Measurements from ENCODE around the gene LAMA5.

The LAMA5 gene

GRCh38 chr20:62287129-62287528 is 80.0 kb downstream of the LAMA5 start:
- H3K36me3 ChIP-seq (ENCODE audit: control insufficient read depth, insufficient read depth, low read length, severe bottlenecking), result peaks cover 67% of the 10 kb centered on the region
- H3K9ac ChIP-seq (ENCODE audit: low read length), result no peak overlapping the region
- no peaks in the 10 kb centered on the region for H3K27me3 ChIP-seq (replicated peaks; ENCODE audit: control insufficient read depth, insufficient read depth, low read length)
- H3K9me3 ChIP-seq (ENCODE audit: control insufficient read depth, low read length), result no peaks in the 10 kb centered on the region
- no peak overlapping the region for H3K4me3 ChIP-seq (ENCODE audit: low read length)
- no peak for DNase-seq (ENCODE audit: low read depth)
- H3K4me1 ChIP-seq (ENCODE audit: control insufficient read depth, insufficient read depth, low read length), result peaks cover 12% of the 10 kb centered on the region

GRCh38 chr20:62286493-62287064 is 80.5 kb downstream of the LAMA5 start:
- Histone ChIP-seq H3K9me3 (ENCODE audit: control insufficient read depth, low read length) (no peaks in the 10 kb centered on the region), H3K4me3 (ENCODE audit: low read length) (no peak overlapping the region), H3K36me3 (ENCODE audit: control insufficient read depth, insufficient read depth, low read length, severe bottlenecking) (peaks cover 69% of the 10 kb centered on the region), H3K9ac (ENCODE audit: low read length) (no peak overlapping the region), H3K27me3 (replicated peaks; ENCODE audit: control insufficient read depth, insufficient read depth, low read length) (no peaks in the 10 kb centered on the region), H3K4me1 (ENCODE audit: control insufficient read depth, insufficient read depth, low read length) (peaks cover 16% of the 10 kb centered on the region)
- DNase-seq (ENCODE audit: low read depth), result no peak

- Histone ChIP-seq H3K4me3 (ENCODE audit: low read length) (no peak overlapping the region), H3K9ac (ENCODE audit: low read length) (no peak overlapping the region), H3K9me3 (ENCODE audit: control insufficient read depth, low read length) (no peaks in the 10 kb centered on the region), H3K27me3 (replicated peaks; ENCODE audit: control insufficient read depth, insufficient read depth, low read length) (no peaks in the 10 kb centered on the region), H3K36me3 (ENCODE audit: control insufficient read depth, insufficient read depth, low read length, severe bottlenecking) (peaks cover 70% of the 10 kb centered on the region), H3K4me1 (ENCODE audit: control insufficient read depth, insufficient read depth, low read length) (peaks cover 16% of the 10 kb centered on the region)
- DNase-seq (ENCODE audit: low read depth), result no peak
These were observed 81.4 kb downstream of the LAMA5 start for GRCh38 chr20:62285722-62286121.

GRCh38 chr20:62285151-62285550 is 82.0 kb downstream of the LAMA5 start:
- Histone ChIP-seq H3K36me3 (ENCODE audit: control insufficient read depth, insufficient read depth, low read length, severe bottlenecking) (peaks cover 75% of the 10 kb centered on the region), H3K9me3 (ENCODE audit: control insufficient read depth, low read length) (no peaks in the 10 kb centered on the region)
- no peak for DNase-seq (ENCODE audit: low read depth)

GRCh38 chr20:62284448-62284847 is 82.7 kb downstream of the LAMA5 start:
- no peak overlapping the region for H3K4me3 ChIP-seq (ENCODE audit: low read length)
- peaks cover 16% of the 10 kb centered on the region for H3K4me1 ChIP-seq (ENCODE audit: control insufficient read depth, insufficient read depth, low read length)
- H3K36me3 ChIP-seq (ENCODE audit: control insufficient read depth, insufficient read depth, low read length, severe bottlenecking), result peaks cover 75% of the 10 kb centered on the region
- no peak for DNase-seq (ENCODE audit: low read depth)
- H3K27me3 ChIP-seq (replicated peaks; ENCODE audit: control insufficient read depth, insufficient read depth, low read length), result no peaks in the 10 kb centered on the region
- H3K9ac ChIP-seq (ENCODE audit: low read length), result no peak overlapping the region
- H3K9me3 ChIP-seq (ENCODE audit: control insufficient read depth, low read length), result no peaks in the 10 kb centered on the region

More at GRCh38 chr20:62285151-62285550, 82.0 kb downstream of the LAMA5 start:
- H3K4me1 ChIP-seq (ENCODE audit: control insufficient read depth, insufficient read depth, low read length), result peaks cover 16% of the 10 kb centered on the region
- H3K9ac ChIP-seq (ENCODE audit: low read length), result no peak overlapping the region
- no peaks in the 10 kb centered on the region for H3K27me3 ChIP-seq (replicated peaks; ENCODE audit: control insufficient read depth, insufficient read depth, low read length)
- no peak overlapping the region for H3K4me3 ChIP-seq (ENCODE audit: low read length)

GRCh38 chr20:62282877-62283503 is 84.1 kb downstream of the LAMA5 start:
- Histone ChIP-seq H3K4me1 (ENCODE audit: control insufficient read depth, insufficient read depth, low read length) (peaks cover 16% of the 10 kb centered on the region), H3K9me3 (ENCODE audit: control insufficient read depth, low read length) (no peaks in the 10 kb centered on the region), H3K9ac (ENCODE audit: low read length) (no peak overlapping the region), H3K36me3 (ENCODE audit: control insufficient read depth, insufficient read depth, low read length, severe bottlenecking) (peaks cover 76% of the 10 kb centered on the region), H3K4me3 (ENCODE audit: low read length) (no peak overlapping the region), H3K27me3 (replicated peaks; ENCODE audit: control insufficient read depth, insufficient read depth, low read length) (no peaks in the 10 kb centered on the region)
- no peak for DNase-seq (ENCODE audit: low read depth)

- Histone ChIP-seq H3K36me3 (ENCODE audit: control insufficient read depth, insufficient read depth, low read length, severe bottlenecking) (peaks cover 72% of the 10 kb centered on the region), H3K4me3 (ENCODE audit: low read length) (no peak overlapping the region), H3K27me3 (replicated peaks; ENCODE audit: control insufficient read depth, insufficient read depth, low read length) (no peaks in the 10 kb centered on the region), H3K4me1 (ENCODE audit: control insufficient read depth, insufficient read depth, low read length) (peaks cover 16% of the 10 kb centered on the region), H3K9me3 (ENCODE audit: control insufficient read depth, low read length) (no peaks in the 10 kb centered on the region), H3K9ac (ENCODE audit: low read length) (no peak overlapping the region)
- no peak for DNase-seq (ENCODE audit: low read depth)
These were observed 85.0 kb downstream of the LAMA5 start for GRCh38 chr20:62282103-62282502.

GRCh38 chr20:62281161-62281933 is 85.8 kb downstream of the LAMA5 start:
- H3K27me3 ChIP-seq (replicated peaks; ENCODE audit: control insufficient read depth, insufficient read depth, low read length), result no peaks in the 10 kb centered on the region
- peaks cover 16% of the 10 kb centered on the region for H3K4me1 ChIP-seq (ENCODE audit: control insufficient read depth, insufficient read depth, low read length)
- no peaks in the 10 kb centered on the region for H3K9me3 ChIP-seq (ENCODE audit: control insufficient read depth, low read length)
- DNase-seq (ENCODE audit: low read depth), result no peak
- peaks cover 67% of the 10 kb centered on the region for H3K36me3 ChIP-seq (ENCODE audit: control insufficient read depth, insufficient read depth, low read length, severe bottlenecking)
- H3K9ac ChIP-seq (ENCODE audit: low read length), result no peak overlapping the region
- H3K4me3 ChIP-seq (ENCODE audit: low read length), result no peak overlapping the region

GRCh38 chr20:62280303-62280702 is 86.8 kb downstream of the LAMA5 start:
- Histone ChIP-seq H3K27me3 (replicated peaks; ENCODE audit: control insufficient read depth, insufficient read depth, low read length) (no peaks in the 10 kb centered on the region), H3K4me1 (ENCODE audit: control insufficient read depth, insufficient read depth, low read length) (peaks cover 16% of the 10 kb centered on the region), H3K36me3 (ENCODE audit: control insufficient read depth, insufficient read depth, low read length, severe bottlenecking) (peaks cover 64% of the 10 kb centered on the region), H3K4me3 (ENCODE audit: low read length) (no peak overlapping the region), H3K9ac (ENCODE audit: low read length) (no peak overlapping the region), H3K9me3 (ENCODE audit: control insufficient read depth, low read length) (no peaks in the 10 kb centered on the region)
- DNase-seq (ENCODE audit: low read depth), result no peak

GRCh38 chr20:62277253-62277652 is 89.9 kb downstream of the LAMA5 start:
- H3K9me3 ChIP-seq (ENCODE audit: control insufficient read depth, low read length), result no peaks in the 10 kb centered on the region
- no peak overlapping the region for H3K4me3 ChIP-seq (ENCODE audit: low read length)
- no peak overlapping the region for H3K9ac ChIP-seq (ENCODE audit: low read length)
- H3K36me3 ChIP-seq (ENCODE audit: control insufficient read depth, insufficient read depth, low read length, severe bottlenecking), result peaks cover 66% of the 10 kb centered on the region
- DNase-seq (ENCODE audit: low read depth), result no peak
- no peaks in the 10 kb centered on the region for H3K27me3 ChIP-seq (replicated peaks; ENCODE audit: control insufficient read depth, insufficient read depth, low read length)
- peaks cover 6% of the 10 kb centered on the region for H3K4me1 ChIP-seq (ENCODE audit: control insufficient read depth, insufficient read depth, low read length)

GRCh38 chr20:62276439-62276838 is 90.7 kb downstream of the LAMA5 start:
- Histone ChIP-seq H3K4me3 (ENCODE audit: low read length) (no peak overlapping the region), H3K27me3 (replicated peaks; ENCODE audit: control insufficient read depth, insufficient read depth, low read length) (no peaks in the 10 kb centered on the region), H3K9ac (ENCODE audit: low read length) (no peak overlapping the region), H3K9me3 (ENCODE audit: control insufficient read depth, low read length) (no peaks in the 10 kb centered on the region), H3K4me1 (ENCODE audit: control insufficient read depth, insufficient read depth, low read length) (no peaks in the 10 kb centered on the region), H3K36me3 (ENCODE audit: control insufficient read depth, insufficient read depth, low read length, severe bottlenecking) (peaks cover 61% of the 10 kb centered on the region)
- no peak for DNase-seq (ENCODE audit: low read depth)
